ENCODE results near the gene RAI1.

The RAI1 gene

GRCh38 chr17:17784657-17785267, 103.5 kb downstream of the RAI1 start:
- no peak for DNase-seq (ENCODE audit: low read depth)

GRCh38 chr17:17785407-17785806, 104.1 kb downstream of the RAI1 start:
- DNase-seq (ENCODE audit: low read depth): no peak

GRCh38 chr17:17786998-17787397, 105.7 kb downstream of the RAI1 start:
- no peak for DNase-seq (ENCODE audit: low read depth)

- no peak for DNase-seq (ENCODE audit: low read depth)
These were observed 106.3 kb downstream of the RAI1 start for GRCh38 chr17:17787568-17787967.

GRCh38 chr17:17788967-17789366, 107.7 kb downstream of the RAI1 start:
- DNase-seq (ENCODE audit: low read depth): no peak

- no peak for DNase-seq (ENCODE audit: low read depth)
These were observed 108.2 kb downstream of the RAI1 start for GRCh38 chr17:17789410-17789809.

GRCh38 chr17:17789828-17790636, 108.8 kb downstream of the RAI1 start:
- DNase-seq (ENCODE audit: low read depth): no peak

GRCh38 chr17:17790637-17791464, 109.6 kb downstream of the RAI1 start:
- DNase-seq (ENCODE audit: low read depth): no peak

GRCh38 chr17:17792037-17792550, 110.8 kb downstream of the RAI1 start:
- DNase-seq (ENCODE audit: low read depth): no peak

- no peak for DNase-seq (ENCODE audit: low read depth)
These were observed 111.5 kb downstream of the RAI1 start for GRCh38 chr17:17792551-17793377.

- DNase-seq (ENCODE audit: low read depth): no peak
These were observed 112.3 kb downstream of the RAI1 start for GRCh38 chr17:17793378-17794214.

- no peak for DNase-seq (ENCODE audit: low read depth)
These were observed 113.1 kb downstream of the RAI1 start for GRCh38 chr17:17794382-17794781.

GRCh38 chr17:17795296-17795695, 114.0 kb downstream of the RAI1 start:
- no peak for DNase-seq (ENCODE audit: low read depth)

- DNase-seq (ENCODE audit: low read depth): no peak
These were observed 114.9 kb downstream of the RAI1 start for GRCh38 chr17:17795946-17796786.

- no peak for DNase-seq (ENCODE audit: low read depth)
These were observed 115.5 kb downstream of the RAI1 start for GRCh38 chr17:17796787-17797061.

GRCh38 chr17:17797119-17797809, 116.0 kb downstream of the RAI1 start:
- DNase-seq (ENCODE audit: low read depth): no peak

- DNase-seq (ENCODE audit: low read depth): no peak
These were observed 116.8 kb downstream of the RAI1 start for GRCh38 chr17:17798010-17798556.

- no peak for DNase-seq (ENCODE audit: low read depth)
These were observed 117.5 kb downstream of the RAI1 start for GRCh38 chr17:17798573-17799255.
